GM21825 (cell line): ENCODE measurements around the gene SLC24A3.
A peak's percentile ranks its signal among the peaks of the same experiment; 100 is the strongest.
"Not testable (repeated sequence)": the region's sequence is repeated elsewhere in the genome, so short reads cannot be mapped to it uniquely, and the experiment has no call there.

Source experiments
- ATAC-seq: cut with Tn5 transposase; IDR thresholded peaks from one replicate; pipeline ENCODE4 v1.9.1; 2021; ENCODE audit warnings: mild to moderate bottlenecking, moderate library complexity; ENCODE audit not compliant: unreplicated experiment

SLC24A3 gene

GRCh38 chr20:19616620-19617019 is 404.2 kb downstream of the SLC24A3 start:
- ATAC-seq, result no peak

GRCh38 chr20:19617256-19617655 is 404.8 kb downstream of the SLC24A3 start:
- ATAC-seq, result no peak

GRCh38 chr20:19618711-19619110 is 406.3 kb downstream of the SLC24A3 start:
- no peak for ATAC-seq

GRCh38 chr20:19619904-19620430 is 407.5 kb downstream of the SLC24A3 start:
- no peak for ATAC-seq

- no peak for ATAC-seq
These were observed 408.0 kb downstream of the SLC24A3 start for GRCh38 chr20:19620446-19620845.

- no peak for ATAC-seq
These were observed 408.6 kb downstream of the SLC24A3 start for GRCh38 chr20:19621072-19621471.

- ATAC-seq, result no peak
These were observed 412.0 kb downstream of the SLC24A3 start for GRCh38 chr20:19624221-19624965.

GRCh38 chr20:19625426-19625825 is 413.0 kb downstream of the SLC24A3 start:
- ATAC-seq, result no peak

GRCh38 chr20:19626896-19627295 is 414.5 kb downstream of the SLC24A3 start:
- no peak for ATAC-seq

- ATAC-seq, result peak; percentile 64
These were observed 416.2 kb downstream of the SLC24A3 start for GRCh38 chr20:19628570-19629134.

GRCh38 chr20:19631410-19631809 is 419.0 kb downstream of the SLC24A3 start:
- no peak for ATAC-seq

GRCh38 chr20:19633985-19634384 is 421.5 kb downstream of the SLC24A3 start:
- ATAC-seq, result no peak

GRCh38 chr20:19639471-19640045 is 427.1 kb downstream of the SLC24A3 start:
- ATAC-seq, result not testable (repeated sequence)

- ATAC-seq, result no peak
These were observed 430.4 kb downstream of the SLC24A3 start for GRCh38 chr20:19642860-19643259.

- no peak for ATAC-seq
These were observed 431.6 kb downstream of the SLC24A3 start for GRCh38 chr20:19644085-19644484.

- no peak for ATAC-seq
These were observed 434.5 kb downstream of the SLC24A3 start for GRCh38 chr20:19646963-19647362.

GRCh38 chr20:19648024-19648423 is 435.6 kb downstream of the SLC24A3 start:
- ATAC-seq, result no peak

- ATAC-seq, result no peak
These were observed 436.6 kb downstream of the SLC24A3 start for GRCh38 chr20:19649041-19649440.

GRCh38 chr20:19652591-19653026 is 440.2 kb downstream of the SLC24A3 start:
- ATAC-seq, result peak; percentile 75

- no peak for ATAC-seq
These were observed 440.9 kb downstream of the SLC24A3 start for GRCh38 chr20:19653327-19653726.

GRCh38 chr20:19654921-19655320 is 442.5 kb downstream of the SLC24A3 start:
- no peak for ATAC-seq

- ATAC-seq, result no peak
These were observed 445.7 kb downstream of the SLC24A3 start for GRCh38 chr20:19658137-19658536.
